ENCODE data around the gene IQSEC1. TPM values are rescaled to one million over a fixed set of nuclear protein-coding genes. Genes with fewer than 3 reads are reported as not detected.

Gene IQSEC1
- total and polyA plus RNA-seq, 9 of the 15 experiments (the other 6 are each of a cell fraction or from before 2014, with no cell fraction given): 0.56 to 39.0 (median 6.8) TPM

- TF ChIP-seq MGA (IDR thresholded peaks at IDR 0.05): peak; percentile 80
- no peak; the same call in 1 of the 2 replicates for TF ChIP-seq MECOM (CRISPR knock-in tag; IDR thresholded peaks at IDR 0.05)
- no peak for TF ChIP-seq PHTF2 (CRISPR knock-in tag; IDR thresholded peaks at IDR 0.05)
- no peak for TF ChIP-seq YY1 (IDR thresholded peaks at IDR 0.05; ENCODE audit: borderline replicate concordance in 1 of 3, control insufficient read depth in 1 of 3, extremely low read depth in 1 of 3, insufficient read depth in 3 of 3, insufficient read length in 1 of 3, insufficient replicate concordance in 2 of 3, low read depth in 1 of 3, low read length in 2 of 3)
- peak; percentile 74; the same call in 1 of the 2 replicates for TF ChIP-seq HDGF (IDR thresholded peaks at IDR 0.05)
- TF ChIP-seq ZNF77 (CRISPR knock-in tag; IDR thresholded peaks at IDR 0.05): no peak; the same call in 1 of the 2 replicates
- TF ChIP-seq KDM2B (CRISPR knock-in tag; IDR thresholded peaks at IDR 0.05): no peak
- no peak for TF ChIP-seq BACH1 (tag; IDR thresholded peaks at IDR 0.05)
- no peak for TF ChIP-seq CEBPG (CRISPR knock-in tag; IDR thresholded peaks at IDR 0.05)
- peak; percentile 11 to 48; a peak in 1 of 4 replicates for TF ChIP-seq CEBPG (tag; conservative IDR thresholded peaks at IDR 0.05 in 1 of 2, IDR thresholded peaks at IDR 0.05 in 1 of 2)
- TF ChIP-seq ZBTB33 (CRISPR knock-in tag; IDR thresholded peaks at IDR 0.05): no peak
- TF ChIP-seq, protein P1, sequence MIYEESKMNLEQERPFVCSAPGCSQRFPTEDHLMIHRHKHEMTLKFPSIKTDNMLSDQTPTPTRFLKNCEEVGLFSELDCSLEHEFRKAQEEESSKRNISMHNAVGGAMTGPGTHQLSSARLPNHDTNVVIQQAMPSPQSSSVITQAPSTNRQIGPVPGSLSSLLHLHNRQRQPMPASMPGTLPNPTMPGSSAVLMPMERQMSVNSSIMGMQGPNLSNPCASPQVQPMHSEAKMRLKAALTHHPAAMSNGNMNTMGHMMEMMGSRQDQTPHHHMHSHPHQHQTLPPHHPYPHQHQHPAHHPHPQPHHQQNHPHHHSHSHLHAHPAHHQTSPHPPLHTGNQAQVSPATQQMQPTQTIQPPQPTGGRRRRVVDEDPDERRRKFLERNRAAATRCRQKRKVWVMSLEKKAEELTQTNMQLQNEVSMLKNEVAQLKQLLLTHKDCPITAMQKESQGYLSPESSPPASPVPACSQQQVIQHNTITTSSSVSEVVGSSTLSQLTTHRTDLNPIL (CRISPR knock-in tag; IDR thresholded peaks at IDR 0.05): peak; percentile 5; the same call in 1 of the 2 replicates
Measured at GRCh38 chr3:12995389-12996180, 77.6 kb downstream of the IQSEC1 start (continued).
